ENCODE data around the gene NOTCH2. TPM values are rescaled to one million over a fixed set of nuclear protein-coding genes. Genes with fewer than 3 reads are reported as not detected.

Gene NOTCH2
- total RNA-seq, 1 experiment from 2014 or later = 62.9 TPM

GRCh38 chr1:119987686-119988085 lies 81.8 kb downstream of the NOTCH2 start (continued):
- no peak for TF ChIP-seq POLR2AphosphoS5 (IDR thresholded peaks at IDR 0.05; ENCODE audit: low read depth, low read length)
- TF ChIP-seq TCF7L2 (IDR thresholded peaks at IDR 0.05; ENCODE audit: borderline replicate concordance, extremely low read depth, insufficient read depth, insufficient read length) = no peak
- TF ChIP-seq ZBTB33 (IDR thresholded peaks at IDR 0.05; ENCODE audit: extremely low read depth, insufficient replicate concordance, low read length) = no peak
- no peak for TF ChIP-seq ATF3 (IDR thresholded peaks at IDR 0.05)
- TF ChIP-seq POLR2A (IDR thresholded peaks at IDR 0.05; ENCODE audit: borderline replicate concordance, extremely low read depth, insufficient read depth, insufficient read length) = no peak
- no peak for TF ChIP-seq SIN3A (IDR thresholded peaks at IDR 0.05; ENCODE audit: low read depth)

- no peak overlapping the region for H3K4me2 ChIP-seq (ENCODE audit: low read length)
- H3K27me3 ChIP-seq (ENCODE audit: insufficient read depth, low read length) = no peaks in the 10 kb centered on the region
- no TSS peak for BruUV-seq (replicated peaks)
- no peaks in the 10 kb centered on the region for H3K79me2 ChIP-seq (ENCODE audit: insufficient read depth, low read length)
- no peak for DNase-seq (ENCODE audit: low read depth, low spot score)
- H3K36me3 ChIP-seq (ENCODE audit: control insufficient read depth in 1 of 2, insufficient read depth in 2 of 2, low read length in 2 of 2) = no peaks in the 10 kb centered on the region
- H3K9ac ChIP-seq (ENCODE audit: low read length) = no peak overlapping the region
- RAD21 ChIA-PET (ENCODE audit: low non-redundant PET in 1 of 2, low total read pairs in 2 of 2, uncharacterized antibody in 2 of 2, unreplicated experiment in 2 of 2) = no interaction called here
- intact Hi-C loops (cut with micrococcal nuclease) = no loop called here
- no peaks in the 10 kb centered on the region for H3K4me1 ChIP-seq (ENCODE audit: control insufficient read depth in 1 of 2, insufficient read depth in 2 of 2, low read length in 2 of 2)
- no peaks in the 10 kb centered on the region for H3K9me3 ChIP-seq (ENCODE audit: control insufficient read depth in 1 of 2, insufficient read depth in 1 of 2, low read depth in 1 of 2, low read length in 2 of 2)
- CTCF ChIA-PET = interaction anchor here (1.2 kb wide), 1 partner anchor 19 kb away, joined by 3 read pairs; no protein-coding TSS in a partner anchor
- no peak overlapping the region for H3K4me3 ChIP-seq (replicated peaks in 1 of 2; ENCODE audit: low read depth in 1 of 2, low read length in 2 of 2)
- no peak for ATAC-seq
- H3K27ac ChIP-seq (ENCODE audit: low read depth, low read length) = no peak overlapping the region
- H3K9me2 ChIP-seq (ENCODE audit: insufficient read depth) = no peaks in the 10 kb centered on the region
- POLR2A ChIA-PET = interaction anchor here (1.6 kb wide), 1 partner anchor 19 kb away, joined by 3 read pairs; no protein-coding TSS in a partner anchor
- no peaks in the 10 kb centered on the region for H4K20me1 ChIP-seq (ENCODE audit: insufficient read depth)
- no peak for TF ChIP-seq ELF1 (IDR thresholded peaks at IDR 0.05; ENCODE audit: borderline replicate concordance, low read depth)
- no peak for TF ChIP-seq CEBPB (IDR thresholded peaks at IDR 0.05; ENCODE audit: low read depth)
- no peak for TF ChIP-seq EGR1 (IDR thresholded peaks at IDR 0.05; ENCODE audit: low read depth)
- TF ChIP-seq ATF3 (IDR thresholded peaks at IDR 0.05) = no peak
- no peak for TF ChIP-seq POLR2AphosphoS5 (IDR thresholded peaks at IDR 0.05; ENCODE audit: low read depth, low read length)
- no peak for TF ChIP-seq CBX3 (IDR thresholded peaks at IDR 0.05; ENCODE audit: low read depth)
- TF ChIP-seq FOSL1 (IDR thresholded peaks at IDR 0.05; ENCODE audit: low read depth) = no peak
- TF ChIP-seq EZH2 (IDR thresholded peaks at IDR 0.05) = no peak
- no peak for TF ChIP-seq SIN3A (IDR thresholded peaks at IDR 0.05; ENCODE audit: low read depth)
- TF ChIP-seq EZH2phosphoT487 (IDR thresholded peaks at IDR 0.05; ENCODE audit: borderline replicate concordance) = no peak
- no peak for TF ChIP-seq MAX (IDR thresholded peaks at IDR 0.05)
- H2AFZ ChIP-seq (ENCODE audit: low read depth, low read length, poor library complexity, severe bottlenecking) = no peak overlapping the region
Observed at GRCh38 chr1:119987112-119987511, 82.3 kb downstream of the NOTCH2 start.

Data from HCT116 (cell line).